Pancreas (tissue), 10 donors: Measurements from ENCODE around the gene WFDC10B. TPM values are rescaled to one million over a fixed set of nuclear protein-coding genes. Genes with fewer than 3 reads are reported as not detected.
"Not testable (repeated sequence)": the region's sequence is repeated elsewhere in the genome, so short reads cannot be mapped to it uniquely, and the experiment has no call there.

Experiments used
- ATAC-seq, 4 donors: fragments of 200-7000 bp; cut with Tn5 transposase; one replicate each; pipeline versions ENCODE4 v1.8.0 to v1.9.1; 2020; ENCODE audit warnings: mild to moderate bottlenecking in 4 of 4, moderate library complexity in 4 of 4
- DNase-seq, 6 donors: peaks; one replicate each; pipeline ENCODE4 v3.0.0-alpha.2; 2020
- FAIRE-seq: peaks from 2 replicates; lab custom pipeline; 2012; peaks lifted over from hg19 to GRCh38; lab: Jason Lieb, UNC
- H3K27ac ChIP-seq, 4 donors: fragments of 200-600 bp; sonication (generic); 1 replicate in 3 of 4; 2 replicates in 1 of 4; pipeline versions ENCODE4 v1.5.0 to v1.8.0; 2020
- H3K27me3 ChIP-seq, 4 donors: fragments of 200-600 bp; one replicate each; pipeline ENCODE4 v1.8.0; 2021
- H3K36me3 ChIP-seq, 3 donors: fragments of 200-600 bp; sonication (generic) in 1 of 3; one replicate each; pipeline versions ENCODE4 v1.5.0 to v1.8.0; 2020 to 2021
- H3K4me1 ChIP-seq, 3 donors: fragments of 200-600 bp; one replicate each; pipeline ENCODE4 v1.8.0; 2021
- H3K4me3 ChIP-seq, 4 donors: fragments of 200-600 bp; sonication (generic) in 2 of 4; one replicate each; pipeline versions ENCODE4 v1.5.0 to v1.8.0; 2020 to 2021
- H3K9me3 ChIP-seq, 4 donors: fragments of 200-600 bp; one replicate each; pipeline ENCODE4 v1.8.0; 2021
- WGBS, 2 donors: extraction: QIAGEN DNeasy Blood & Tissue Kit; methylation state at CpG; one replicate each; pipeline ENCODE4 v1.1.7; 2013; 5-methylcytosine and 5-hydroxymethylcytosine counted together
- intact Hi-C, 3 donors: fragments of 100-400 bp; cut with DNase I; formaldehyde crosslinking; loops; one replicate each; pipeline versions ENCODE4 v1.11.1 to v1.14.2; 2022
- polyA plus RNA-seq, 2 donors: library from polyadenylated mRNA; stranded (reverse); fragments of 200-250 nt; gene quantifications; one replicate each; pipeline ENCODE4 v1.2.3, GENCODE V29; 2013
- total RNA-seq, 6 donors: library from RNA; stranded (reverse); fragmentation: NEBNext Ultra II Directional in 4 of 6; extraction: Animal tissue kit (Norgen Biotek cat#: 25700) in 4 of 6; gene quantifications; one replicate each; pipeline versions ENCODE4 v1.2.1 to v1.2.4, GENCODE V29; 2021 to 2023
- TF ChIP-seq, protein P1 (sequence below), 4 donors: fragments of 200-600 bp; sonication (generic) in 3 of 4; IDR thresholded peaks; one replicate each; pipeline versions ENCODE4 v1.5.0 to v1.8.0; 2021; ENCODE audit warnings: antibody characterized with exemption in 4 of 4
- donor health status: healthy with polysubstance abuse.
- donor health status: DM: no; HTN: no; CAD: no; lungs with moderate emphysema.
- donor health status: DM: no; HTN: no; CAD: no.
- donor health status: control.
- donor health status: control.
- donor health status: Bipolar disorder and iron deficiency.
- donor health status: DM: yes; HTN: yes; CAD: no.
- donor health status: DM: no; HTN: no; CAD: no.
- donor health status: DM: no; HTN: no; CAD: no.
- donor health status: DM: yes; HTN: yes; CAD: no.

WFDC10B gene
- total and polyA plus RNA-seq, 8 donors: not detected

GRCh38 chr20:45722047-45722446 lies 17.2 kb upstream of the WFDC10B start, which contains the start of gene SPINT4:
TSS of gene SPINT4 (plus strand) at chr20:45722347. CDS start at chr20:45722368, 21 bp downstream.
- Histone ChIP-seq H3K9me3 (no peaks in the 10 kb centered on the region), H3K4me1 (no peaks in the 10 kb centered on the region), H3K4me3 (no peak within 1 kb of the TSS), H3K27ac (no peak within 1 kb of the TSS), H3K36me3 (no peaks in the 10 kb centered on the region), H3K27me3 (no peaks in the 10 kb centered on the region)
- intact Hi-C loops: no loop called here
- no peak for FAIRE-seq
- DNase-seq: no peak
- TF ChIP-seq, protein P1, sequence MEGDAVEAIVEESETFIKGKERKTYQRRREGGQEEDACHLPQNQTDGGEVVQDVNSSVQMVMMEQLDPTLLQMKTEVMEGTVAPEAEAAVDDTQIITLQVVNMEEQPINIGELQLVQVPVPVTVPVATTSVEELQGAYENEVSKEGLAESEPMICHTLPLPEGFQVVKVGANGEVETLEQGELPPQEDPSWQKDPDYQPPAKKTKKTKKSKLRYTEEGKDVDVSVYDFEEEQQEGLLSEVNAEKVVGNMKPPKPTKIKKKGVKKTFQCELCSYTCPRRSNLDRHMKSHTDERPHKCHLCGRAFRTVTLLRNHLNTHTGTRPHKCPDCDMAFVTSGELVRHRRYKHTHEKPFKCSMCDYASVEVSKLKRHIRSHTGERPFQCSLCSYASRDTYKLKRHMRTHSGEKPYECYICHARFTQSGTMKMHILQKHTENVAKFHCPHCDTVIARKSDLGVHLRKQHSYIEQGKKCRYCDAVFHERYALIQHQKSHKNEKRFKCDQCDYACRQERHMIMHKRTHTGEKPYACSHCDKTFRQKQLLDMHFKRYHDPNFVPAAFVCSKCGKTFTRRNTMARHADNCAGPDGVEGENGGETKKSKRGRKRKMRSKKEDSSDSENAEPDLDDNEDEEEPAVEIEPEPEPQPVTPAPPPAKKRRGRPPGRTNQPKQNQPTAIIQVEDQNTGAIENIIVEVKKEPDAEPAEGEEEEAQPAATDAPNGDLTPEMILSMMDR (IDR thresholded peaks at IDR 0.05): no peak
- WGBS, 2 donors: 52 to 53% methylated on average over 1 of the region's 1 CpG
- ATAC-seq: no peak

DNA sequence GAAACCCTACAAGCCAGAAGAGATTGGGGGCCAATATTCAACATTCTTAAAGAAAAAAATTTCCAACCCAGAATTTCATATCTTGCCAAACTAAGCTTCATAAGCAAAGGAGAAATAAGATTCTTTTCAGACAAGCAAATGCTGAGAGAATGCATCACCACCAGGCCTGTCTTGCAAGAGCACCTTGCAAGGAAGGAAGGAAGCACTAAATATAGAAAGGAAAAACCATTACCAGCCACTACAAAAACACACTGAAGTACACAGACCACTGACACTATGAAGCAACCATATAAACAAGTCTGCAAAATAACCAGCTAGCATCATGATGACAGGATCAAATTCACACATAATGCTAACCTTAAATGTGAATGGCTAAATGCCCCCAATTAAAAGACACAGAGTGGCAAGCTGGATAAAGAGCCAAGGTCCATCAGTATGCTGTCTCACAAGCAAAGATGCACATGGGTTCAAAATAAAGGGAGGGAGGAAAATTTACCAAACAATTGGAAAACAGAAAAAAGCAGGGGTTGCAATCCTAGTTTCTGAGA lies 11.4 kb upstream of the WFDC10B start:
- H3K4me3 ChIP-seq, DNase-seq, intact Hi-C loops, H3K36me3 ChIP-seq, H3K9me3 ChIP-seq, H3K27me3 ChIP-seq, ATAC-seq, H3K4me1 ChIP-seq, FAIRE-seq, H3K27ac ChIP-seq: not testable (repeated sequence)

DNA sequence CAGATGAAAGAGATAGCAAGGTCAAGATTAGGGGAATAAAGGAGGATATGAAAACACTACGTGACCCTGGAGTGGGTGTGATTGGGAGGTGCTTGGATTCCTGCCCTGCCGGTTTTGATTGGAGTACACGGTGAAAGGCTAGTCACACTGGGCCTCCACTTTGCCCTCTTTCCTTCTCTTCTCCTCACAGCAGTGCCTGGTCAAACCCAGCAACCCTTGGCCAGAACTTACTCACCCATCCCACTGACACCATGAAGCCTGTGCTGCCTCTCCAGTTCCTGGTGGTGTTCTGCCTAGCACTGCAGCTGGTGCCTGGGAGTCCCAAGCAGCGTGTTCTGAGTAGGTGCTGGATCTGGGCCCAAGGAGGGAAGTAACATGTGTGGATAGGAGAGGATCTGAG lies 2.9 kb downstream of the WFDC10B start, which contains the start of gene WFDC13:
WFDC13 (plus strand) TSS at position 166 of the 400 bp plus-strand sequence; CDS start at position 252, 86 bp downstream.
- ATAC-seq: no peak
- Histone ChIP-seq H3K27me3 (no peaks in the 10 kb centered on the region), H3K4me3 (no peak within 1 kb of the TSS), H3K4me1 (no peaks in the 10 kb centered on the region), H3K9me3 (no peaks in the 10 kb centered on the region), H3K36me3 (no peaks in the 10 kb centered on the region), H3K27ac (no peak within 1 kb of the TSS)
- no peak for DNase-seq
- TF ChIP-seq, protein P1 (IDR thresholded peaks at IDR 0.05): no peak
- FAIRE-seq: no peak
- 65 to 80% methylated on average over 4 of the region's 4 CpGs for WGBS, 2 donors
- intact Hi-C loops: no loop called here

DNA sequence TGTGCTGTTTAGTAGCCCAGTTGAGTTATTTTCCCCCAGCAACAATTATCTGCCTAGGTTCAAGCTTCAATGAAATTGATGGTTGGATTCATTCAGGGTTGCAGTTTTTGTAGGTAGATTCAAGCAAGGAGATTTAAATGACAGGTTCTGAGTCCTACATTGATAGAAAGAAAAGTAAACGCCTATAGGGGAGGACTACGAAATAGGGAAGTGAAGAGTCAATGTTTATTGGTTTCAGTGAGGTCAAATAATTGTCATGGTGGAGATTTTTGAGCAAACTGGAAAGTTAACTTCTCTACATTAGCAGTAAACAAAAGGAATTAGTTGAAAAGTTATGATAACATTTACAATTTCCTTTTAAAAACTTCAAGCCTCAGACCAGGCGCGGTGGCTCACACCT lies 3.7 kb downstream of the WFDC10B start:
- Histone ChIP-seq H3K4me1 (no peaks in the 10 kb centered on the region), H3K27me3 (no peaks in the 10 kb centered on the region), H3K4me3 (no peak overlapping the region), H3K9me3 (no peaks in the 10 kb centered on the region), H3K36me3 (no peaks in the 10 kb centered on the region), H3K27ac (no peak overlapping the region)
- 54 to 60% methylated on average over 4 of the region's 4 CpGs for WGBS, 2 donors
- FAIRE-seq (no peak), DNase-seq (no peak), ATAC-seq (no peak)
- TF ChIP-seq, protein P1 (IDR thresholded peaks at IDR 0.05): no peak
- intact Hi-C loops: no loop called here

GRCh38 chr20:45695496-45695895 lies 9.3 kb downstream of the WFDC10B start:
- 74 to 86% methylated on average over 2 of the region's 2 CpGs for WGBS, 2 donors
- no peaks in the 10 kb centered on the region for H3K4me1 ChIP-seq
- TF ChIP-seq, protein P1 (IDR thresholded peaks at IDR 0.05): no peak
- no peaks in the 10 kb centered on the region for H3K36me3 ChIP-seq
- no peak for ATAC-seq
- H3K27me3 ChIP-seq: no peaks in the 10 kb centered on the region
- intact Hi-C loops: no loop called here
- no peak for FAIRE-seq
- H3K27ac ChIP-seq: no peak overlapping the region
- H3K9me3 ChIP-seq: no peaks in the 10 kb centered on the region
- DNase-seq: no peak
- no peak overlapping the region for H3K4me3 ChIP-seq

DNA sequence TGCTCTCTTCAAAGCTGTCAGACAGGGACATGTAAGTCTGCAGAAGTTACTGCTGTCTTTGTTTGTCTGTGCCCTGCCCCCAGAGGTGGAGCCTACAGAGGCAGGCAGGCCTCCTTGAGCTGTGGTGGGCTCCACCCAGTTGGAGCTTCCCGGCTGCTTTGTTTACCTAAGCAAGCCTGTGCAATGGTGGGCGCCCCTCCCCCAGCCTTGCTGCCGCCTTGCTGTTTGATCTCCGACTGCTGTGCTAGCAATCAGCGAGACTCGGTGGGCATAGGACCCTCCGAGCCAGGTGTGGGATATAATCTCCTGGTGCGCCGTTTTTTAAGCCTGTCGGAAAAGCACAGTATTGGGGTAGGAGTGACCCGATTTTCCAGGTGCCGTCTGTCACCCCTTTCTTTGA lies 11.5 kb downstream of the WFDC10B start:
- H3K36me3 ChIP-seq, H3K27ac ChIP-seq, ATAC-seq, DNase-seq, H3K9me3 ChIP-seq, FAIRE-seq, intact Hi-C loops, H3K4me1 ChIP-seq, H3K27me3 ChIP-seq, H3K4me3 ChIP-seq: not testable (repeated sequence)
- WGBS, 2 donors: 63 to 73% methylated on average over 12 of the region's 12 CpGs
